H1 (cell line): Measurements from ENCODE around the gene ANXA6. TPM values are rescaled to one million over a fixed set of nuclear protein-coding genes. Genes with fewer than 3 reads are reported as not detected.

Experiments
- RAD21 ChIP-seq, 2 experiments: IDR thresholded peaks in 1 of 2; conservative IDR thresholded peaks in 1 of 2; 2 replicates each; pipeline ENCODE4 v1.6.1; 2011; ENCODE audit warnings: low read depth in 2 of 2, low read length in 2 of 2, improper control_type of control experiment in 1 of 2, inconsistent platforms in 1 of 2, mild to moderate bottlenecking in 1 of 2, moderate library complexity in 1 of 2
- SAP30 ChIP-seq: fragments of 300-600 bp; sonication (generic); IDR thresholded peaks from 2 replicates; pipeline ENCODE4 v1.7.1; 2012; ENCODE audit warnings: low read length, moderate library complexity, mild to moderate bottlenecking, inconsistent platforms; ENCODE audit not compliant: insufficient read depth, insufficient replicate concordance
- polyA plus RNA-seq, 7 experiments: library from polyadenylated mRNA; depleted of rRNA in 3 of 7; stranded (reverse) in 5 of 7; unstranded in 2 of 7; fragments of >200 nt in 5 of 7; fragments of 200-250 nt in 2 of 7; gene quantifications; 1 replicate in 5 of 7; 2 replicates in 1 of 7; 4 replicates in 1 of 7; pipeline versions ENCODE4 v1.2.1 to v1.2.3, GENCODE V29; 2011 to 2013; ENCODE audit warnings: missing spikeins in 2 of 7, mixed read lengths in 2 of 7
- total RNA-seq: library from RNA; stranded (reverse); fragmentation: NEBNext Ultra II Directional; extraction: Animal tissue kit (Norgen Biotek cat#: 25700); gene quantifications from 2 replicates; pipeline ENCODE4 v1.2.1, GENCODE V29; 2021

The ANXA6 gene
- total and polyA plus RNA-seq, 2 of the 8 experiments (the other 6 are each of a cell fraction or from before 2014, with no cell fraction given), result 61.3 to 78.6 TPM

DNA sequence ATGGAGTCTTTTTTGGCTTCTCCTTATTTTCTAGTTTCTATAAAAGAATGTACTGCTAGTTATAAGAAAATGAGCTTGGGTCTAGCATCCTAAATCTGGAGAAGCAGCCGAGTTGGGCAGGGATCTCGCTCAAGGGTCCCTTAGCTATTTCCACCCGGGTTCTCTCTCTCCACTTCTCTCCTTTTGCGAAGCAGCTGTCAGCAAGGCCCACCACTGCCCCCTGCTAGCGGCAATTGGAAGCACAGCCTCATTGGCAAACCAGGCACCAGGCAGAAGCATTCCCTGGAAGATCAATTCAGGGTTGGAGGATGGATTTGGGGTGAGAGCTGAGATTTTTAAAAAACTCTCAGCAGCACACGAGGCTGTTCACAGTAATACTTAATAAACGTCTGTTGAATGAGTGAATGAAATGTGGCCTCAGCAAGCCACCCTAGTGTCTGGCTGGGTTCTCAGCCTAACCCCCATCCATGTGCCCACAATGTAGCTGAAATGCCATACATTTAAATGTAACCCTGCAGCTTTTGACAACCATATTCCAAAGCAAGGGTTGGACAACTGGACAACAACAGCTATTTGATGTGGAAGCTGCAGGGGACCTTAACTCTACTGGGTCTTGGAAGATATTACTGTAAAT, 42.2 kb downstream of the ANXA6 start (continued):
- TF ChIP-seq SAP30, result no peak
- peak; percentile 91 for TF ChIP-seq RAD21 (IDR thresholded peaks at IDR 0.05 in 1 of 2, conservative IDR thresholded peaks at IDR 0.05 in 1 of 2; ENCODE audit: low read depth in 2 of 2, low read length in 2 of 2)
